Keratinocyte (primary cell): ENCODE data around the gene VAV2. TPM values are rescaled to one million over a fixed set of nuclear protein-coding genes. Genes with fewer than 3 reads are reported as not detected.

Source experiments
- DNase-seq: peaks from one replicate; pipeline ENCODE4 v3.0.0-alpha.2; 2011; ENCODE audit warnings: low read depth, missing footprints, low spot score
- FAIRE-seq: peaks from 2 replicates; lab custom pipeline; 2011; peaks lifted over from hg19 to GRCh38; lab: Jason Lieb, UNC
- H2AFZ ChIP-seq: 2 replicates; pipeline ENCODE4 v1.6.0; 2012; ENCODE audit warnings: low read length, control low read depth, inconsistent platforms; ENCODE audit not compliant: control insufficient read depth
- H3K27ac ChIP-seq: 2 replicates; pipeline ENCODE4 v1.5.1; 2011; ENCODE audit warnings: low read length; ENCODE audit not compliant: control insufficient read depth, insufficient read depth
- H3K27me3 ChIP-seq: 3 replicates; pipeline ENCODE4 v1.6.0; 2011; ENCODE audit warnings: low read length; ENCODE audit not compliant: control insufficient read depth, insufficient read depth; ENCODE audit errors: extremely low read depth
- H3K36me3 ChIP-seq, 2 experiments: 2 replicates in 1 of 2; 3 replicates in 1 of 2; pipeline ENCODE4 v1.5.1; 2011; ENCODE audit warnings: low read length in 2 of 2, mild to moderate bottlenecking in 1 of 2; ENCODE audit not compliant: control insufficient read depth in 2 of 2, insufficient read depth in 2 of 2; ENCODE audit errors: extremely low read depth in 1 of 2
- H3K4me1 ChIP-seq: 3 replicates; pipeline ENCODE4 v1.5.1; 2011; ENCODE audit warnings: low read length; ENCODE audit not compliant: control insufficient read depth, insufficient read depth; ENCODE audit errors: extremely low read depth
- H3K4me2 ChIP-seq: 3 replicates; pipeline ENCODE4 v1.6.0; 2011; ENCODE audit warnings: low read depth, low read length; ENCODE audit not compliant: control insufficient read depth, insufficient read depth; ENCODE audit errors: extremely low read depth
- H3K4me3 ChIP-seq, 3 experiments: fragments of 200-600 bp in 1 of 3; sonication (generic) in 1 of 3; 2 replicates in 2 of 3; 3 replicates in 1 of 3; pipeline ENCODE4 v1.5.1; 2011 to 2016; ENCODE audit warnings: low read length in 3 of 3, mild to moderate bottlenecking in 3 of 3, control low read depth in 2 of 3, inconsistent platforms in 1 of 3, low read depth in 1 of 3, mixed read lengths in 1 of 3, mixed run types in 1 of 3, moderate library complexity in 1 of 3; ENCODE audit not compliant: control insufficient read depth in 2 of 3, insufficient read depth in 2 of 3; ENCODE audit errors: extremely low read depth in 1 of 3
- H3K79me2 ChIP-seq: 2 replicates; pipeline ENCODE4 v1.6.0; 2012; ENCODE audit warnings: low read length; ENCODE audit not compliant: control insufficient read depth, insufficient read depth
- H3K9ac ChIP-seq: 3 replicates; pipeline ENCODE4 v1.6.0; 2011; ENCODE audit warnings: low read length; ENCODE audit not compliant: control insufficient read depth, insufficient read depth; ENCODE audit errors: extremely low read depth
- H3K9me1 ChIP-seq: 3 replicates; pipeline ENCODE4 v1.6.0; 2011; ENCODE audit warnings: low read length; ENCODE audit not compliant: control insufficient read depth, insufficient read depth; ENCODE audit errors: extremely low read depth
- H3K9me3 ChIP-seq: 2 replicates; pipeline ENCODE4 v1.5.1; 2012; ENCODE audit warnings: low read depth, low read length; ENCODE audit not compliant: control insufficient read depth
- H4K20me1 ChIP-seq: 3 replicates; pipeline ENCODE4 v1.6.0; 2011; ENCODE audit warnings: low read length; ENCODE audit not compliant: control insufficient read depth, insufficient read depth; ENCODE audit errors: extremely low read depth
- CTCF ChIP-seq, 3 experiments: IDR thresholded peaks in 1 of 3; conservative IDR thresholded peaks in 1 of 3; optimal IDR thresholded peaks in 1 of 3; 2 replicates in 2 of 3; 3 replicates in 1 of 3; pipeline versions ENCODE3 to v1.5.1; 2011; ENCODE audit warnings: low read length in 3 of 3, mild to moderate bottlenecking in 3 of 3, moderate library complexity in 2 of 3, control low read depth in 1 of 3, inconsistent platforms in 1 of 3; ENCODE audit not compliant: insufficient read depth in 2 of 3; ENCODE audit errors: extremely low read depth in 1 of 3
- EZH2 ChIP-seq: IDR thresholded peaks from one replicate; pipeline ENCODE4 v1.6.1; 2012; ENCODE audit warnings: inconsistent platforms, mild to moderate bottlenecking, low read length, moderate library complexity
- dilution Hi-C: fragments of 300-500 bp; cut with MboI; formaldehyde crosslinking; loops from one replicate; pipeline ENCODE4 v1.7.0; 2020; ENCODE audit warnings: low sequenced_read_pairs; ENCODE audit not compliant: extremely low pct_ligation_motif_present
- polyA plus RNA-seq, 5 experiments: library from polyadenylated mRNA; depleted of rRNA in 3 of 5; stranded (reverse) in 3 of 5; stranded (forward) in 1 of 5; unstranded in 1 of 5; fragments of >200 nt; gene quantifications; 1 replicate in 1 of 5; 2 replicates in 3 of 5; 3 replicates in 1 of 5; pipeline versions ENCODE4 v1.2.1 to v1.2.3, GENCODE V29; 2011 to 2012; ENCODE audit warnings: missing spikeins in 2 of 5, low read depth in 1 of 5, low replicate concordance in 1 of 5

VAV2 gene
- polyA plus RNA-seq, 1 donor (not counting 4 experiments of a cell fraction or from before 2014, with no cell fraction given): 16.4 TPM

GRCh38 chr9:133763272-133764183, 228.6 kb downstream of the VAV2 start:
- TF ChIP-seq CTCF (optimal IDR thresholded peaks at IDR 0.05 in 1 of 3, IDR thresholded peaks at IDR 0.05 in 1 of 3, conservative IDR thresholded peaks at IDR 0.05 in 1 of 3; ENCODE audit: extremely low read depth in 1 of 3, insufficient read depth in 2 of 3, low read length in 3 of 3) (no peak), EZH2 (no peak)
- no peak overlapping the region for H3K4me3 ChIP-seq
- peaks cover 7% of the 10 kb centered on the region for H3K9me3 ChIP-seq
- DNase-seq (no peak), FAIRE-seq (no peak)
- no peak overlapping the region for H3K27ac ChIP-seq
- H3K9me1 ChIP-seq: no peaks in the 10 kb centered on the region
- dilution Hi-C loops: no loop called here
- H3K4me2 ChIP-seq: no peak overlapping the region
- no peak overlapping the region for H2AFZ ChIP-seq
- no peak overlapping the region for H3K9ac ChIP-seq
- peaks cover 21 to 24% of the 10 kb centered on the region in 2 experiments for H3K36me3 ChIP-seq
- H4K20me1 ChIP-seq: no peaks in the 10 kb centered on the region
- no peaks in the 10 kb centered on the region for H3K27me3 ChIP-seq
- H3K79me2 ChIP-seq: no peaks in the 10 kb centered on the region
- H3K4me1 ChIP-seq: no peaks in the 10 kb centered on the region

- Histone ChIP-seq H3K27ac (no peak overlapping the region), H3K79me2 (no peaks in the 10 kb centered on the region), H3K4me3 (no peak overlapping the region), H3K27me3 (no peaks in the 10 kb centered on the region), H4K20me1 (no peaks in the 10 kb centered on the region), H3K9ac (no peak overlapping the region), H3K9me1 (no peaks in the 10 kb centered on the region), H3K4me1 (no peaks in the 10 kb centered on the region), H3K36me3 (peaks cover 15 to 16% of the 10 kb centered on the region in 2 experiments), H3K9me3 (peaks cover 3% of the 10 kb centered on the region), H3K4me2 (no peak overlapping the region), H2AFZ (no peak overlapping the region)
- FAIRE-seq (no peak), DNase-seq (no peak)
- dilution Hi-C loops: no loop called here
- TF ChIP-seq EZH2: no peak
- TF ChIP-seq CTCF (optimal IDR thresholded peaks at IDR 0.05 in 1 of 3, IDR thresholded peaks at IDR 0.05 in 1 of 3, conservative IDR thresholded peaks at IDR 0.05 in 1 of 3; ENCODE audit: extremely low read depth in 1 of 3, insufficient read depth in 2 of 3, low read length in 3 of 3): no peak
Measured at GRCh38 chr9:133762488-133763271, 229.4 kb downstream of the VAV2 start.
